ENCODE measurements around the gene CLDND2.

CLDND2 gene

GRCh38 chr19:51333836-51334460 is 34.9 kb downstream of the CLDND2 start:
- TF ChIP-seq CTCF (IDR thresholded peaks at IDR 0.05; ENCODE audit: low read depth, low read length, missing control alignments), result no peak
- in situ Hi-C loops (cut with HindIII; ENCODE audit: low pct_ligation_motif_present, low sequenced_read_pairs), result no loop called here
- no peaks in the 10 kb centered on the region for H3K36me3 ChIP-seq (replicated peaks)
- no peak overlapping the region for H3K4me3 ChIP-seq (ENCODE audit: low read depth, low read length)
- no peak overlapping the region for H3K27ac ChIP-seq
- no peak for DNase-seq
- H3K27me3 ChIP-seq (replicated peaks), result no peaks in the 10 kb centered on the region

DNA sequence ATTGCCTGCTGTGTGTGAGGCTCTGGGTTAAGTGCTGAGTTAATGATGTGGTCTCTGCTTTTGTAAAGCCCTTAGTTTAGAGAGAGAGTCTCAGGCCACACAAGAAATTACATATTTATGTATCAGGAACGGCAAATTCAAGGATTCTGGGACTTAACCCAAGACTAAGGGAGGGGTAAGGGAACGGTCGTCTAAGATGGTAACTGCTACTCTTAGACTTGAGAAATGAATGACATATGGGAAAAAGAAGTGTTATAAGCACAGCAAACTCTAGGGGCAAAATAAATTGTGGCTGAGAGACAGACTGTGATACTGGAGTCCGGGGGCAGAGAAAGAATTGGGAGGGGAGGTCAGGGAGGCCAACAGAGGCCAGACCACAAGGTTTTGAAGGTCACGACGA is 37.1 kb downstream of the CLDND2 start:
- Histone ChIP-seq H3K27me3 (replicated peaks) (peaks cover 7% of the 10 kb centered on the region), H3K4me3 (ENCODE audit: low read depth, low read length) (no peak overlapping the region), H3K27ac (no peak overlapping the region), H3K36me3 (replicated peaks) (no peaks in the 10 kb centered on the region)
- DNase-seq, result no peak
- TF ChIP-seq CTCF (IDR thresholded peaks at IDR 0.05; ENCODE audit: low read depth, low read length, missing control alignments), result no peak
- in situ Hi-C loops (cut with HindIII; ENCODE audit: low pct_ligation_motif_present, low sequenced_read_pairs), result no loop called here

DNA sequence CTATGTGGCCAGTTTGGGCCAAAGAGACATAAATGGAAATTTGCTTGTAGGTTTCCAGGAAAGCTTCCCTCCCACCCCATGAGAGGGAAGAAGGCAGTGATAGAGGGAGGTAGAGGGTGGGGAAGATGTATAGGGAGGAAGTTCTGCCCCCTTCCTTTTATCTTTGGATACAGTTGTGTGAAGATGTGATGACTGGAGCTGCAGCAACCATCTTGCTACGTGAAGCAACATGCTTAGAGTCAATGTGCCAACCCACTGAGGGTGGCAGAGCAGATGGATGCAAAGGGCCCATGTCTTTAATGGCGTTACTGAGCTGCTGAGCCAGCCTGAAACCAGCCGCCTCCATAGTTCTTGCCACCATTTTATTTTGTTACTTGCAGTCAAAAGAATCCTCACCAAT is 37.6 kb downstream of the CLDND2 start:
- TF ChIP-seq CTCF (IDR thresholded peaks at IDR 0.05; ENCODE audit: low read depth, low read length, missing control alignments), result no peak
- Histone ChIP-seq H3K27ac (no peak overlapping the region), H3K4me3 (ENCODE audit: low read depth, low read length) (no peak overlapping the region), H3K36me3 (replicated peaks) (no peaks in the 10 kb centered on the region), H3K27me3 (replicated peaks) (peaks cover 7% of the 10 kb centered on the region)
- in situ Hi-C loops (cut with HindIII; ENCODE audit: low pct_ligation_motif_present, low sequenced_read_pairs), result no loop called here
- no peak for DNase-seq

GRCh38 chr19:51330366-51330765 is 38.4 kb downstream of the CLDND2 start:
- DNase-seq, result no peak
- TF ChIP-seq CTCF (IDR thresholded peaks at IDR 0.05; ENCODE audit: low read depth, low read length, missing control alignments), result no peak
- H3K27me3 ChIP-seq (replicated peaks), result peaks cover 7% of the 10 kb centered on the region

GRCh38 chr19:51329411-51329810 is 39.4 kb downstream of the CLDND2 start:
- Histone ChIP-seq H3K36me3 (replicated peaks) (no peaks in the 10 kb centered on the region), H3K27me3 (replicated peaks) (peaks cover 7% of the 10 kb centered on the region), H3K27ac (no peak overlapping the region), H3K4me3 (ENCODE audit: low read depth, low read length) (no peak overlapping the region)
- no peak for DNase-seq
- in situ Hi-C loops (cut with HindIII; ENCODE audit: low pct_ligation_motif_present, low sequenced_read_pairs), result no loop called here
- no peak for TF ChIP-seq CTCF (IDR thresholded peaks at IDR 0.05; ENCODE audit: low read depth, low read length, missing control alignments)

More at GRCh38 chr19:51330366-51330765, 38.4 kb downstream of the CLDND2 start:
- Histone ChIP-seq H3K27ac (no peak overlapping the region), H3K4me3 (ENCODE audit: low read depth, low read length) (no peak overlapping the region), H3K36me3 (replicated peaks) (no peaks in the 10 kb centered on the region)
- in situ Hi-C loops (cut with HindIII; ENCODE audit: low pct_ligation_motif_present, low sequenced_read_pairs), result no loop called here
